Ovary (tissue), 9 donors: Measurements from ENCODE around the gene FMN1. TPM values are rescaled to one million over a fixed set of nuclear protein-coding genes. Genes with fewer than 3 reads are reported as not detected.

Experiments used
- DNase-seq, 5 donors: peaks; one replicate each; pipeline ENCODE4 v3.0.0-alpha.2; 2019 to 2020
- H3K27ac ChIP-seq, 2 donors: fragments of 200-600 bp; one replicate each; pipeline versions ENCODE4 v1.5.1 to v1.8.0; 2019 to 2022
- H3K27me3 ChIP-seq: fragments of 200-600 bp; one replicate; pipeline ENCODE4 v1.8.0; 2022
- H3K36me3 ChIP-seq: fragments of 200-600 bp; sonication (generic); one replicate; pipeline ENCODE4 v1.5.1; 2019
- H3K4me1 ChIP-seq: one replicate; pipeline ENCODE4 v1.8.1; 2013; ENCODE audit warnings: mild to moderate bottlenecking, moderate library complexity; ENCODE audit not compliant: insufficient read depth
- H3K4me3 ChIP-seq: fragments of 200-600 bp; sonication (generic); one replicate; pipeline ENCODE4 v1.5.1; 2017
- H3K9me3 ChIP-seq, 2 donors: fragments of 200-600 bp in 1 of 2; sonication (generic) in 1 of 2; one replicate each; pipeline versions ENCODE4 v1.5.1 to v1.8.1; 2013 to 2019; ENCODE audit warnings: mild to moderate bottlenecking in 1 of 2, moderate library complexity in 1 of 2
- CTCF ChIP-seq, 3 donors: fragments of 450-650 bp in 2 of 3; fragments of 200-600 bp in 1 of 3; IDR thresholded peaks; one replicate each; pipeline versions ENCODE4 v1.5.1 to v1.8.0; 2016 to 2022; ENCODE audit warnings: antibody characterized with exemption in 3 of 3, mild to moderate bottlenecking in 1 of 3
- EP300 ChIP-seq: sonication (generic); formaldehyde crosslinking; IDR thresholded peaks from one replicate; pipeline ENCODE4 v1.6.1; 2017; ENCODE audit warnings: antibody characterized with exemption
- POLR2A ChIP-seq: fragments of 450-650 bp; IDR thresholded peaks from one replicate; pipeline ENCODE4 v1.6.1; 2017; ENCODE audit warnings: antibody characterized with exemption, mild to moderate bottlenecking, moderate library complexity
- WGBS, 3 donors: extraction: QIAGEN DNeasy Blood & Tissue Kit in 1 of 3; methylation state at CpG; one replicate each; pipeline versions ENCODE4 v1.1.5 to v1.1.7; 2013 to 2017; 5-methylcytosine and 5-hydroxymethylcytosine counted together
- intact Hi-C, 4 donors: fragments of 100-400 bp; cut with DNase I; formaldehyde crosslinking; loops; one replicate each; pipeline versions ENCODE4 v1.11.0 to v1.15.1; 2022 to 2023
- polyA plus RNA-seq, 2 donors: library from polyadenylated mRNA; stranded (reverse); fragments of 200-250 nt in 1 of 2; fragments of 350-450 nt in 1 of 2; fragmentation: Illumina TruSeq in 1 of 2; extraction: RNeasy Lipid Tissue Mini Kit (QIAGEN cat#74804) in 1 of 2; gene quantifications; one replicate each; pipeline ENCODE4 v1.2.3, GENCODE V29; 2013 to 2014
- total RNA-seq, 7 donors: library from RNA; depleted of rRNA in 2 of 7; stranded (reverse); fragments of >200 nt in 2 of 7; fragmentation: NEBNext Ultra II Directional in 3 of 7; extraction: Animal tissue kit (Norgen Biotek cat#: 25700) in 3 of 7; gene quantifications; one replicate each; pipeline versions ENCODE4 v1.1.0 to v1.2.4, GENCODE V29; 2016 to 2023
- donor health status: DM: no; HTN: no; CAD: no; lungs with moderate emphysema.
- donor health status: DM: no; HTN: no; CAD: no.
- donor health status: Bipolar disorder and iron deficiency.
- donor health status: DM: yes; HTN: yes; CAD: no.
- donor health status: DM: no; HTN: no; CAD: no.
- donor health status: DM: yes; HTN: yes; CAD: no.

The FMN1 gene
- total and polyA plus RNA-seq, 9 donors: 0.13 to 16.9 (median 2.6) TPM

- intact Hi-C loops: no loop called here
- no peak overlapping the region for H3K4me3 ChIP-seq
- no peaks in the 10 kb centered on the region for H3K4me1 ChIP-seq
- TF ChIP-seq CTCF (IDR thresholded peaks at IDR 0.05) (no peak), EP300 (no peak), POLR2A (no peak)
- 33 to 37% (median 34%) methylated on average over 4 of the region's 4 CpGs for WGBS, 3 donors
- no peak for DNase-seq
- no peaks in the 10 kb centered on the region for H3K27me3 ChIP-seq
- no peaks in the 10 kb centered on the region for H3K36me3 ChIP-seq
- H3K9me3 ChIP-seq: no peaks in the 10 kb centered on the region
- no peak overlapping the region for H3K27ac ChIP-seq
Observed at GRCh38 chr15:33007303-33007855, 187.1 kb downstream of the FMN1 start.

GRCh38 chr15:33005582-33005981 lies 188.9 kb downstream of the FMN1 start:
- no peak overlapping the region for H3K4me3 ChIP-seq
- no peak for DNase-seq
- H3K27ac ChIP-seq: no peak overlapping the region
- intact Hi-C loops: no loop called here
- no peaks in the 10 kb centered on the region for H3K36me3 ChIP-seq
- no peaks in the 10 kb centered on the region for H3K4me1 ChIP-seq
- TF ChIP-seq POLR2A: no peak
- TF ChIP-seq EP300: no peak
- no peak for TF ChIP-seq CTCF (IDR thresholded peaks at IDR 0.05)
- H3K27me3 ChIP-seq: no peaks in the 10 kb centered on the region
- WGBS, 3 donors: 80 to 85% (median 84%) methylated on average over 1 of the region's 1 CpG
- H3K9me3 ChIP-seq: no peaks in the 10 kb centered on the region

GRCh38 chr15:33001926-33002325 lies 192.6 kb downstream of the FMN1 start:
- Histone ChIP-seq H3K4me1 (no peaks in the 10 kb centered on the region), H3K27me3 (no peaks in the 10 kb centered on the region), H3K4me3 (no peak overlapping the region), H3K27ac (no peak overlapping the region), H3K36me3 (no peaks in the 10 kb centered on the region), H3K9me3 (no peaks in the 10 kb centered on the region)
- DNase-seq: no peak
- intact Hi-C loops: no loop called here
- TF ChIP-seq CTCF (IDR thresholded peaks at IDR 0.05): no peak
- TF ChIP-seq POLR2A: no peak
- TF ChIP-seq EP300: no peak

GRCh38 chr15:32998979-32999672 lies 195.4 kb downstream of the FMN1 start:
- DNase-seq: no peak
- Histone ChIP-seq H3K4me1 (no peaks in the 10 kb centered on the region), H3K4me3 (no peak overlapping the region), H3K36me3 (no peaks in the 10 kb centered on the region), H3K27ac (no peak overlapping the region), H3K9me3 (no peaks in the 10 kb centered on the region), H3K27me3 (no peaks in the 10 kb centered on the region)
- intact Hi-C loops: loop anchor here in 2 of 4 donors (5.0 to 10.0 kb wide), 2 partner anchors 154 to 337 kb away; no protein-coding TSS in a partner anchor
- 81 to 85% (median 82%) methylated on average over 4 of the region's 4 CpGs for WGBS, 3 donors
- TF ChIP-seq EP300 (no peak), POLR2A (no peak), CTCF (IDR thresholded peaks at IDR 0.05) (no peak)
